ENCODE measurements around the gene KLF11. TPM values are rescaled to one million over a fixed set of nuclear protein-coding genes. Genes with fewer than 3 reads are reported as not detected.
A peak's percentile ranks its signal among the peaks of the same experiment; 100 is the strongest.

Gene KLF11
- total and polyA plus RNA-seq, 9 of the 15 experiments (the other 6 are each of a cell fraction or from before 2014, with no cell fraction given): 2.1 to 13.4 (median 6.5) TPM

- TF ChIP-seq, protein P1, sequence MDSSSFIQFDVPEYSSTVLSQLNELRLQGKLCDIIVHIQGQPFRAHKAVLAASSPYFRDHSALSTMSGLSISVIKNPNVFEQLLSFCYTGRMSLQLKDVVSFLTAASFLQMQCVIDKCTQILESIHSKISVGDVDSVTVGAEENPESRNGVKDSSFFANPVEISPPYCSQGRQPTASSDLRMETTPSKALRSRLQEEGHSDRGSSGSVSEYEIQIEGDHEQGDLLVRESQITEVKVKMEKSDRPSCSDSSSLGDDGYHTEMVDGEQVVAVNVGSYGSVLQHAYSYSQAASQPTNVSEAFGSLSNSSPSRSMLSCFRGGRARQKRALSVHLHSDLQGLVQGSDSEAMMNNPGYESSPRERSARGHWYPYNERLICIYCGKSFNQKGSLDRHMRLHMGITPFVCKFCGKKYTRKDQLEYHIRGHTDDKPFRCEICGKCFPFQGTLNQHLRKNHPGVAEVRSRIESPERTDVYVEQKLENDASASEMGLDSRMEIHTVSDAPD (CRISPR knock-in tag; IDR thresholded peaks at IDR 0.05): no peak
- TF ChIP-seq TBL1XR1 (IDR thresholded peaks at IDR 0.05; ENCODE audit: low read length in 2 of 2): 0 out of 4 replicates have a peak, but pooled peaks of 1 of the 2 experiments have one; percentile 14
- no peak for TF ChIP-seq ZNF583 (CRISPR knock-in tag; IDR thresholded peaks at IDR 0.05)
- TF ChIP-seq SMARCE1 (IDR thresholded peaks at IDR 0.05): no peak
- peak; percentile 89 for TF ChIP-seq LARP7 (IDR thresholded peaks at IDR 0.05)
- TF ChIP-seq DDX20 (tag; IDR thresholded peaks at IDR 0.05; ENCODE audit: low read depth): no peak
- no peak for TF ChIP-seq YBX1 (IDR thresholded peaks at IDR 0.05)
- TF ChIP-seq, protein P2, sequence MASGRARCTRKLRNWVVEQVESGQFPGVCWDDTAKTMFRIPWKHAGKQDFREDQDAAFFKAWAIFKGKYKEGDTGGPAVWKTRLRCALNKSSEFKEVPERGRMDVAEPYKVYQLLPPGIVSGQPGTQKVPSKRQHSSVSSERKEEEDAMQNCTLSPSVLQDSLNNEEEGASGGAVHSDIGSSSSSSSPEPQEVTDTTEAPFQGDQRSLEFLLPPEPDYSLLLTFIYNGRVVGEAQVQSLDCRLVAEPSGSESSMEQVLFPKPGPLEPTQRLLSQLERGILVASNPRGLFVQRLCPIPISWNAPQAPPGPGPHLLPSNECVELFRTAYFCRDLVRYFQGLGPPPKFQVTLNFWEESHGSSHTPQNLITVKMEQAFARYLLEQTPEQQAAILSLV (tag; IDR thresholded peaks at IDR 0.05): no peak
- no peak for TF ChIP-seq BACH1 (tag; IDR thresholded peaks at IDR 0.05)
- no peak for TF ChIP-seq CEBPG (CRISPR knock-in tag; IDR thresholded peaks at IDR 0.05)
- TF ChIP-seq CEBPG (tag; conservative IDR thresholded peaks at IDR 0.05 in 1 of 2, IDR thresholded peaks at IDR 0.05 in 1 of 2): no peak
- no peak for TF ChIP-seq E2F8 (IDR thresholded peaks at IDR 0.05; ENCODE audit: low read depth, partially characterized antibody)
- TF ChIP-seq NONO (IDR thresholded peaks at IDR 0.05; ENCODE audit: low read depth in 2 of 2, low read length in 1 of 2): no peak
- TF ChIP-seq WHSC1 (IDR thresholded peaks at IDR 0.05; ENCODE audit: low read length): no peak
- TF ChIP-seq CTBP1 (IDR thresholded peaks at IDR 0.05; ENCODE audit: borderline replicate concordance): peak; percentile 76
- TF ChIP-seq RBM14 (IDR thresholded peaks at IDR 0.05; ENCODE audit: borderline replicate concordance, insufficient read depth, low read depth, low read length): no peak
- TF ChIP-seq ZFP1 (CRISPR knock-in tag; IDR thresholded peaks at IDR 0.05): no peak
- TF ChIP-seq FOXJ2 (tag; IDR thresholded peaks at IDR 0.05): peak; percentile 67; the same call in 1 of the 2 replicates
- TF ChIP-seq POLR3A (IDR thresholded peaks at IDR 0.05; ENCODE audit: borderline replicate concordance, extremely low read depth, insufficient read depth, insufficient read length): no peak
- TF ChIP-seq ZNF717 (CRISPR knock-in tag; IDR thresholded peaks at IDR 0.05): no peak
- TF ChIP-seq HEY1 (CRISPR knock-in tag; IDR thresholded peaks at IDR 0.05; ENCODE audit: borderline replicate concordance): no peak
- peak; percentile 78 for TF ChIP-seq BRD9 (IDR thresholded peaks at IDR 0.05; ENCODE audit: low read depth, partially characterized antibody)
- TF ChIP-seq ZNF239 (CRISPR knock-in tag; IDR thresholded peaks at IDR 0.05): no peak
- TF ChIP-seq, protein P3, sequence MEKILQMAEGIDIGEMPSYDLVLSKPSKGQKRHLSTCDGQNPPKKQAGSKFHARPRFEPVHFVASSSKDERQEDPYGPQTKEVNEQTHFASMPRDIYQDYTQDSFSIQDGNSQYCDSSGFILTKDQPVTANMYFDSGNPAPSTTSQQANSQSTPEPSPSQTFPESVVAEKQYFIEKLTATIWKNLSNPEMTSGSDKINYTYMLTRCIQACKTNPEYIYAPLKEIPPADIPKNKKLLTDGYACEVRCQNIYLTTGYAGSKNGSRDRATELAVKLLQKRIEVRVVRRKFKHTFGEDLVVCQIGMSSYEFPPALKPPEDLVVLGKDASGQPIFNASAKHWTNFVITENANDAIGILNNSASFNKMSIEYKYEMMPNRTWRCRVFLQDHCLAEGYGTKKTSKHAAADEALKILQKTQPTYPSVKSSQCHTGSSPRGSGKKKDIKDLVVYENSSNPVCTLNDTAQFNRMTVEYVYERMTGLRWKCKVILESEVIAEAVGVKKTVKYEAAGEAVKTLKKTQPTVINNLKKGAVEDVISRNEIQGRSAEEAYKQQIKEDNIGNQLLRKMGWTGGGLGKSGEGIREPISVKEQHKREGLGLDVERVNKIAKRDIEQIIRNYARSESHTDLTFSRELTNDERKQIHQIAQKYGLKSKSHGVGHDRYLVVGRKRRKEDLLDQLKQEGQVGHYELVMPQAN (IDR thresholded peaks at IDR 0.05; ENCODE audit: borderline replicate concordance): peak; percentile 69; the same call in 1 of the 2 replicates
These were observed 13.0 kb upstream of the KLF11 start (continued) for GRCh38 chr2:10030311-10030736.
